Spleen (tissue), 7 donors: Measurements from ENCODE around the gene PCDHB12.

Experiments used
- POLR2A ChIP-seq, 3 donors: fragments of 450-650 bp; IDR thresholded peaks; one replicate each; pipeline ENCODE4 v1.5.1; 2017; ENCODE audit warnings: antibody characterized with exemption in 3 of 3, mild to moderate bottlenecking in 1 of 3
- TF ChIP-seq, protein P1 (sequence below), 11 experiments: fragments of 200-600 bp in 7 of 11; fragments of 450-650 bp in 4 of 11; sonication (generic) in 4 of 11; IDR thresholded peaks in 8 of 11; conservative IDR thresholded peaks in 3 of 11; 1 replicate in 7 of 11; 2 replicates in 4 of 11; pipeline versions ENCODE4 v1.4.0 to v1.8.0; 2016 to 2021; ENCODE audit warnings: antibody characterized with exemption in 11 of 11, inconsistent platforms in 4 of 11, mild to moderate bottlenecking in 1 of 11
- donor health status: DM: no; HTN: no; CAD: no; lungs with moderate emphysema.
- donor health status: DM: no; HTN: no; CAD: no.
- donor health status: DM: no; HTN: no; CAD: no.

DNA sequence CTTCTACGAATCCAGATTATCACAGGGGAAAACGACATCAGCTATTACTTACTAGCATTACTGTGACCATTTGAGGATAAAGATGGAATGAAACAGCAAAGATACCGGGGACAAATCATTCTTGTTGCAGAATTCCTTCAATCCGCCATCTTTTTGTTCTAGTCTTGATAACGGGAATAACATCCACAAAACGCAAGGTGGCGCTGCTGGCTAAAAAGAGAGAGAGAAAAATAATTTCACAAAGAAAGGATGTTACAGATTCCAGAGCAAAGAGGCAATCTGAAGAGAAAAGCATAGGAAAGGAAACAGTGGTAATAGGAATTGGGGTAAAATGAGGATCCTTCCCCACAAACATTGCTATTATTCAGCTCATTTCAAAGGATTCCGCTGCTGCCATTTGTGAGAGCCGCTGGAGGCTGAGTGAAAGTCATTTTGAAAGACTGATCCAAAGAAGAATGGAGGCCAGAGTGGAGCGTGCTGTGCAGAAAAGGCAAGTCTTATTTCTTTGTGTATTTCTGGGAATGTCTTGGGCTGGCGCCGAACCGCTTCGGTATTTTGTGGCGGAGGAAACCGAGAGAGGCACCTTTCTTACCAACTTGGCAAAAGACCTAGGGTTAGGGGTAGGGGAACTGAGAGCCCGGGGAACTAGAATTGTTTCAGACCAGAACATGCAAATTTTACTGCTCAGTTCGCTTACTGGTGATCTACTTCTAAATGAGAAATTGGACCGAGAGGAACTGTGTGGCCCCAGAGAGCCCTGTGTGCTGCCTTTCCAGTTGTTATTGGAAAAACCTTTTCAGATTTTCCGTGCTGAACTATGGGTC, 35.9 kb upstream of the PCDHB12 start, which contains the start of gene PCDHB7:
- TF ChIP-seq, protein P1, sequence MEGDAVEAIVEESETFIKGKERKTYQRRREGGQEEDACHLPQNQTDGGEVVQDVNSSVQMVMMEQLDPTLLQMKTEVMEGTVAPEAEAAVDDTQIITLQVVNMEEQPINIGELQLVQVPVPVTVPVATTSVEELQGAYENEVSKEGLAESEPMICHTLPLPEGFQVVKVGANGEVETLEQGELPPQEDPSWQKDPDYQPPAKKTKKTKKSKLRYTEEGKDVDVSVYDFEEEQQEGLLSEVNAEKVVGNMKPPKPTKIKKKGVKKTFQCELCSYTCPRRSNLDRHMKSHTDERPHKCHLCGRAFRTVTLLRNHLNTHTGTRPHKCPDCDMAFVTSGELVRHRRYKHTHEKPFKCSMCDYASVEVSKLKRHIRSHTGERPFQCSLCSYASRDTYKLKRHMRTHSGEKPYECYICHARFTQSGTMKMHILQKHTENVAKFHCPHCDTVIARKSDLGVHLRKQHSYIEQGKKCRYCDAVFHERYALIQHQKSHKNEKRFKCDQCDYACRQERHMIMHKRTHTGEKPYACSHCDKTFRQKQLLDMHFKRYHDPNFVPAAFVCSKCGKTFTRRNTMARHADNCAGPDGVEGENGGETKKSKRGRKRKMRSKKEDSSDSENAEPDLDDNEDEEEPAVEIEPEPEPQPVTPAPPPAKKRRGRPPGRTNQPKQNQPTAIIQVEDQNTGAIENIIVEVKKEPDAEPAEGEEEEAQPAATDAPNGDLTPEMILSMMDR (IDR thresholded peaks at IDR 0.05 in 8 of 11, conservative IDR thresholded peaks at IDR 0.05 in 3 of 11) = peak in 7 of 11 experiments; percentile 11 to 44 (median 31)
- no peak for TF ChIP-seq POLR2A (IDR thresholded peaks at IDR 0.05)
